ENCODE measurements around the gene HDAC2.

Gene HDAC2

DNA sequence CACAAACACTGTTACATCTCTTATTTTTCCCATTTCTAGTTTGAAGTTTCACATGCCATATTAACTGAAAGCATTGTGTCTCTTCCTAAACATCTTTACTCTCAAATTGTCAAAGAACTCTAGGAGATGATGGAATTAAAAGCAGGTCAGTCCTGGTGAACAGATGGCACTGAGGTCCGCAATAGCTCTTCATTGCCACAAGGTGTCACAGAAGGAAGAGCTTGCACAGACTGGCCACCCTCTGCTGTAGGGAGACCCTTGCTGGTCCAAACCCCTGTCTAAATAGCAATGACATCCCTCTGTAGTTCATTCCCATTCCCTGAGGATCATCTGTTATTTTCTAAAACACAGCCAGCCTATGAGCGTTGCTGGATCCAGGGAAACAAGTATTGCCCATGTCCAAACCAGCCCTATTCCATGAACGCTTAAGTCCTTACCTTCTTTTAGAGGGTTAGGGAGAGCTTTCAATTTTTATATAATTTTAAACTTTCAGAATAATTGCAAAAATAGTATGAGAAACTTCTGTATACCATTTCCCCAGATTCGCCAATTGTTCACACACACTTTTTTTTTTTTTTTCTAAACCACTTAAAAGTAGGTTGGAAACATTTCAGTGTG lies 10.1 kb upstream of the HDAC2 start:
- TF ChIP-seq, protein P1, sequence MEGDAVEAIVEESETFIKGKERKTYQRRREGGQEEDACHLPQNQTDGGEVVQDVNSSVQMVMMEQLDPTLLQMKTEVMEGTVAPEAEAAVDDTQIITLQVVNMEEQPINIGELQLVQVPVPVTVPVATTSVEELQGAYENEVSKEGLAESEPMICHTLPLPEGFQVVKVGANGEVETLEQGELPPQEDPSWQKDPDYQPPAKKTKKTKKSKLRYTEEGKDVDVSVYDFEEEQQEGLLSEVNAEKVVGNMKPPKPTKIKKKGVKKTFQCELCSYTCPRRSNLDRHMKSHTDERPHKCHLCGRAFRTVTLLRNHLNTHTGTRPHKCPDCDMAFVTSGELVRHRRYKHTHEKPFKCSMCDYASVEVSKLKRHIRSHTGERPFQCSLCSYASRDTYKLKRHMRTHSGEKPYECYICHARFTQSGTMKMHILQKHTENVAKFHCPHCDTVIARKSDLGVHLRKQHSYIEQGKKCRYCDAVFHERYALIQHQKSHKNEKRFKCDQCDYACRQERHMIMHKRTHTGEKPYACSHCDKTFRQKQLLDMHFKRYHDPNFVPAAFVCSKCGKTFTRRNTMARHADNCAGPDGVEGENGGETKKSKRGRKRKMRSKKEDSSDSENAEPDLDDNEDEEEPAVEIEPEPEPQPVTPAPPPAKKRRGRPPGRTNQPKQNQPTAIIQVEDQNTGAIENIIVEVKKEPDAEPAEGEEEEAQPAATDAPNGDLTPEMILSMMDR (IDR thresholded peaks at IDR 0.05): peak; percentile 38; the same call in 1 of the 2 replicates

DNA sequence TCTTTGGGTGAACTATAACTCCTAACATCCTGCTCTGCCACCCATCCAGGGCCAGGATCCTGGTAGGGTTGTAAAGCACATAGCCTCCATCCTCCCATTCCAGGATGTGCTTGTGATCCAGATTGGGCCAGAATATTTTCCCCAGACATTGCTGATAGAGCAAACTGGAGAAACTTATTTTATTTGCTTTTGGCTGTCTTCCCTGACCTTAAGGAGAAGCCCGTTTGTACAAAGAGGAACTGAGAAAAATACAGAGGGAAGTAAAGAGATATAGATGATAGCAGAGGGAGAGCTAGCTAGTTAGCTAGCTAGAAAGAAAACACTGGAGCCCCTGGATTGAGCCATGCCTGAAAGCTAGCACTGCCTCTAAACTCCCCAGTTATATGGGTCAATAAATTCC lies 9.0 kb upstream of the HDAC2 start:
- TF ChIP-seq, protein P1 (IDR thresholded peaks at IDR 0.05): no peak

DNA sequence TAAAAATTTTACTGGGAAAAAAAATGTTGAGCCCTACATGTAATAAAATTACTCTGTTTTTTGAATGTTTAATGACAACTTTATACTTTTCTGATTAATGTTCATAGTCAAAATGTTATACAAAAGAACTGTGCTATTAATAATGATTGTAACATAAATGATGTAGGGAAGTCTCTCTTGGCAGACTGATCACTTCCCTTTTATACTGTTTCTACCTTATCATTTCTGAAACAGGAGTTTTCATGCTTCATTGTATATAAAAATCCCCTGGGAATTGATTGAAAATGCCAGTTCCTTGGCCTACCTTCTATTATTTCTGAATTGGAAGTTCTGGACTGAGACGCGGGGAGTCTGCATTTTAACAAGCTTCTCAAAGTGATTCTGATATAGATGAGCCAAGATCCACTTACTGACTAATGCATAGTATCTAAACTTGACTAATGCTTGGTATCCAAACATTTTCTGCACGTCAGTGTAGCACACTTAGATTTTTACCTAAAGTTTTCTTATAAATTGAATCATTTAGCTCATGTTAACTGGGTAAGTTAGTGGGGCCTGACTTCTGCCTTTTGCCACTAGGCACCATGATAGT lies 7.2 kb upstream of the HDAC2 start:
- TF ChIP-seq, protein P1 (IDR thresholded peaks at IDR 0.05): no peak

DNA sequence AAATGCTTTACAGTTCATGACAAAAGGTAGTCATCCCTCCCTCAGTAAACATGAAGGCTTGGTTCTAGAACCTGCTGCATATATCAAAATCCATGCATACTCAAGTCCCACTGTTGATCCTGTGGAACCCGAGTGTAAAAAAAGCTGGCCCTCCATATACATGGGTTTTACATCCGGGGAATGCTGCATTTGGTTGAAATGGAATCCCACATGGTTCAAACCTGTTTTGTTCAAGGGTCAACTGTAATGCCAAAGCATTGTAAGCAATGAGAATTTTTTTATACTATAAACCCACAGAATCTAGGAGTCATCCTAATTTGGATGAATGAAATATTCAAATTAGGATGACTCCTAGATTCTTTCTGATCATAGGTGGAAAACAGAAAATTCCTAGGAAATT lies 5.9 kb upstream of the HDAC2 start:
- TF ChIP-seq, protein P1 (IDR thresholded peaks at IDR 0.05): no peak

DNA sequence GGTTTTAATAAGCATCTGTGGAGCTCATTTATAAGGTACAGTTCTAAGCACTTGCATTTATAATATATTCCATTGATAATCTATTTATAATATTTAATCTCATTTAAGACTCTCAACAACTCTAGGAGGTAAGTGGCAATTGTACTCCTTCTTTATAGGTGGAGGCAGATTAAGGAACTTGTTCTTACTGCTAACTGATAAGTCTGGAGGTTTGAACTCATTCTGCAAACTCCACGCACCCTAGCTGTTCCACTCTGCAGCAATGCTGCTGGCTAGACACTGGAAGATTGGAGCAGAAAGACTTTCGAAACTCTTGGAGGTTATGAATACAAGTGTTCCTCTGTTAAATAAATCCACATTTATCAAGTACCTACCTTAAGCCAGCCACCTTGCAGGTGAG lies 793 bp upstream of the HDAC2 start:
- TF ChIP-seq, protein P1 (IDR thresholded peaks at IDR 0.05): no peak

DNA sequence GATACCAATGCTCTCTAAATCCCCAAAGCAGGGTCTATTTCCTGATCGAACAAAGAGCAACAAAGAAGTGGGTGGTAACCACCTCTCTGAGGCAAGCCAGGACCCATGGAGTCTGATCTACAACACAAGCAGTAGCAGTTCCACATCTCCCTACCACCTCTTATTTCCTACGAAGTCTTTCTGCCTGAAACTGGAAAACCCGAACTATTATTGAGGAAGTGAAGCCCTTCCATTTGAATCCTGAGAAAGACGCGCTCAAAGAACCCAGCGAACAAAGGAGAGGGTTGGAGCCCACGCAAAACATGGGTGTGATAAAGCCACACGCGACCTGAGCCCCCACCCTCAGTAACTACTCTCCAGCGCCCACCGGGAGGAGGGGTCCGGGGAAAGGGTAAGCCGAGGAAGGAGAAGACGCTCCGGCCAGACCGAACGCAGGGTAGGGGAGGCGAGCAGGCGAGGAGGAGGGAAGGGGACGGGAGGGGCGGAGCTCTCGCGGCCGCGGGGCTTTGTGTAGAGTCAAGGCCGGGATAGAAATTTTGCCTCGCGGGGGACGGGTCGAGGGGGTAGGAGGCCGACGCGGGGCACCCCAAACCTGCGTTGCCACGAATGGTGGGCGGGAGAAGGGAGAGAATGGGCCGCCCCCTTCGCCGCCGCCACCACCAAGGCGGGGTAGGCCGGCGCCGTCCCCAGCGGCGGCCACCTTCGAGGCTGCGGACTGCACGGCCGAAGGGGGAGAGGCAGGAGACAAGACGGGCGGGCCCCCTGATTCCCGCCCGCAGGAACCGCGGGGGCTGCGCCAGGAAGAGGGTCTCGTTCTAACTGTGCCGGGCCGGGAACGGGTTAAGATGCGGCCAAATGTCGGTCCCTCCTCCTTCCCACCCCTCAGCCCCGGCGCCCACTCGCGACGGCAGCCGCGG lies 802 bp downstream of the HDAC2 start:
- TF ChIP-seq, protein P1 (IDR thresholded peaks at IDR 0.05): no peak

DNA sequence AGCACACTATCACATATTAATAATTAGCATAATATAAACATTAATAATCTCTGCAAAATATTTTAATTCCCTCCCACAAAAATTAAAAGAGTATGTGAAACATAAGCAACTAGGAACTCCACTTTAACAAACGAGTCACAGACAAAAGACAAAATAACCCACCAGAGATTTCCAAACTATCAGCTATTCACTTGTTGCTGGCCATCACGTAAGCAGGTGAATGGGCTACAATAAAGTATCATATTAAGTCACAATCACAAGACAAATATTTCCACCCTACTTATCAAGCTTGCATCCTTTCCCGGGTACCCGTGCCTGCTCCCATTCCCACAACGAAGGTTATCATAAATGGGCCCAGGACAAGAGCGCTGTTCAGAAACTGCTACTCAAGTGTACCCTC lies 2.5 kb downstream of the HDAC2 start:
- TF ChIP-seq, protein P1 (IDR thresholded peaks at IDR 0.05): no peak
